Measurements from ENCODE around the gene PDHX. TPM values are rescaled to one million over a fixed set of nuclear protein-coding genes. Genes with fewer than 3 reads are reported as not detected.
"Not testable (repeated sequence)": the region's sequence is repeated elsewhere in the genome, so short reads cannot be mapped to it uniquely, and the experiment has no call there.

The PDHX gene
- 26.5 TPM for total RNA-seq

- DNase-seq (ENCODE audit: low spot score), result peak; percentile 99
- peak; percentile 93 for ATAC-seq
Measured at GRCh38 chr11:34916015-34916842, at the start of gene PDHX, which contains the start of gene APIP. Gene PDHX (plus strand): TSS chr11:34916618. CDS start chr11:34916656, 38 bp downstream. Gene APIP (minus strand): TSS chr11:34916379. CDS start chr11:34916284, 95 bp downstream.

- no peak for DNase-seq (ENCODE audit: low spot score)
- ATAC-seq, result no peak
Measured at GRCh38 chr11:34869425-34869824, 47.0 kb upstream of the PDHX start.

GRCh38 chr11:34870548-34871196 is 45.7 kb upstream of the PDHX start:
- ATAC-seq, result no peak
- DNase-seq (ENCODE audit: low spot score), result no peak

GRCh38 chr11:34874202-34874601 is 42.2 kb upstream of the PDHX start:
- DNase-seq (ENCODE audit: low spot score) (peak; percentile 58), ATAC-seq (peak; percentile 95)

GRCh38 chr11:34877375-34877975 is 38.9 kb upstream of the PDHX start:
- ATAC-seq (no peak), DNase-seq (ENCODE audit: low spot score) (no peak)

- ATAC-seq (no peak), DNase-seq (ENCODE audit: low spot score) (no peak)
Measured at GRCh38 chr11:34881900-34882299, 34.5 kb upstream of the PDHX start.

GRCh38 chr11:34886609-34887008 is 29.8 kb upstream of the PDHX start:
- DNase-seq (ENCODE audit: low spot score) (no peak), ATAC-seq (no peak)

- ATAC-seq (no peak), DNase-seq (ENCODE audit: low spot score) (no peak)
Measured at GRCh38 chr11:34887260-34887659, 29.2 kb upstream of the PDHX start.

GRCh38 chr11:34890089-34890488 is 26.3 kb upstream of the PDHX start:
- ATAC-seq, result no peak

GRCh38 chr11:34890812-34891211 is 25.6 kb upstream of the PDHX start:
- DNase-seq (ENCODE audit: low spot score) (no peak), ATAC-seq (peak; percentile 78)

More at GRCh38 chr11:34890089-34890488, 26.3 kb upstream of the PDHX start:
- no peak for DNase-seq (ENCODE audit: low spot score)

GRCh38 chr11:34891611-34892010 is 24.8 kb upstream of the PDHX start:
- no peak for DNase-seq (ENCODE audit: low spot score)
- no peak for ATAC-seq

- ATAC-seq (no peak), DNase-seq (ENCODE audit: low spot score) (no peak)
Measured at GRCh38 chr11:34893416-34893815, 23.0 kb upstream of the PDHX start.

- not testable (repeated sequence) for ATAC-seq; DNase-seq (ENCODE audit: low spot score)
Measured at GRCh38 chr11:34896191-34896590, 20.2 kb upstream of the PDHX start.

- ATAC-seq (no peak), DNase-seq (ENCODE audit: low spot score) (no peak)
Measured at GRCh38 chr11:34897171-34897870, 19.1 kb upstream of the PDHX start.

GRCh38 chr11:34898474-34898873 is 17.9 kb upstream of the PDHX start:
- DNase-seq (ENCODE audit: low spot score) (no peak), ATAC-seq (no peak)

GRCh38 chr11:34899633-34900016 is 16.8 kb upstream of the PDHX start:
- no peak for ATAC-seq
- DNase-seq (ENCODE audit: low spot score), result no peak

GRCh38 chr11:34904421-34904955 is 11.9 kb upstream of the PDHX start:
- ATAC-seq (no peak), DNase-seq (ENCODE audit: low spot score) (no peak)

- DNase-seq (ENCODE audit: low spot score) (no peak), ATAC-seq (no peak)
Measured at GRCh38 chr11:34905666-34906065, 10.8 kb upstream of the PDHX start.

- no peak for DNase-seq (ENCODE audit: low spot score)
- no peak for ATAC-seq
Measured at GRCh38 chr11:34907934-34908593, 8.4 kb upstream of the PDHX start.

- ATAC-seq, result no peak
- no peak for DNase-seq (ENCODE audit: low spot score)
Measured at GRCh38 chr11:34909415-34909814, 7.0 kb upstream of the PDHX start.
